ENCODE data around the gene FRMPD1.

DNA sequence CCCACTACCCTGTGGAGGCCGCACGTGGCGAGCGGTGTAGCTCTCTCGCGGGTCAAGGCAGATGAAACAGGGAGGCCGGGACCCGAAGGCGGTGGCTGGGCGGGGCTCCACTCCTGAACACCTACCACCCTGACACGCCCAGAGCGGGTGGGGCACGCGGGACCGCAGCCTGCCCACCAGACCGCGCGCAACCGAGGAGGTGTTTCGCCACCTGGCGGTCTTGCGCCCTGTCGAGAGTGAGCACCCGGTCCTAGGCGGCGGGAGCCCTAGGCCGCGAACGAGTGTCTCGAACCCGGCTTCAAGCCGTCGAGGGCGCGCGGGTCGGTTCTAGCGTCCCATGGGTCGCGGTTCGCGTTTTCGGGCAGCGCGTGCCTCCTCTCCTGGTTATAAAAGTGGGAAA, 136.3 kb downstream of the FRMPD1 start:
- TF ChIP-seq POLR2A (IDR thresholded peaks at IDR 0.05; ENCODE audit: low read depth, low read length), result no peak
- TF ChIP-seq TAF1 (IDR thresholded peaks at IDR 0.05; ENCODE audit: borderline replicate concordance, low read depth, low read length), result no peak

All from GM12892 (cell line).